DND-41 (cell line): ENCODE measurements around the gene THY1.
"Not testable (repeated sequence)": the region's sequence is repeated elsewhere in the genome, so short reads cannot be mapped to it uniquely, and the experiment has no call there.

Experiments
- ATAC-seq: fragments of 200-7000 bp; cut with Tn5 transposase; 3 replicates; pipeline ENCODE4 v1.9.1; 2021; ENCODE audit warnings: low read depth; ENCODE audit not compliant: insufficient read depth
- DNase-seq: peaks from one replicate; pipeline ENCODE4 v3.0.0-alpha.2; 2020
- H2AFZ ChIP-seq: 2 replicates; pipeline ENCODE4 v1.6.0; 2012; ENCODE audit warnings: low read depth, low read length
- H3K27ac ChIP-seq: 2 replicates; pipeline ENCODE4 v1.5.1; 2012; ENCODE audit warnings: low read length, inconsistent platforms
- H3K27me3 ChIP-seq: fragments of 200-600 bp; sonication (generic); 2 replicates; pipeline ENCODE4 v1.6.0; 2012; ENCODE audit warnings: low read length, mild to moderate bottlenecking, inconsistent platforms; ENCODE audit not compliant: insufficient read depth, poor library complexity
- H3K36me3 ChIP-seq: 2 replicates; pipeline ENCODE4 v1.5.1; 2012; ENCODE audit warnings: low read length, inconsistent platforms; ENCODE audit not compliant: insufficient read depth
- H3K4me1 ChIP-seq: 2 replicates; pipeline ENCODE4 v1.5.1; 2012; ENCODE audit warnings: mild to moderate bottlenecking, low read length; ENCODE audit not compliant: insufficient read depth
- H3K4me2 ChIP-seq: 2 replicates; pipeline ENCODE4 v1.6.0; 2012; ENCODE audit warnings: mild to moderate bottlenecking, moderate library complexity, low read length, inconsistent platforms; ENCODE audit not compliant: insufficient read depth
- H3K4me3 ChIP-seq, 2 experiments: fragments of 200-600 bp in 1 of 2; shearing (Covaris generic) in 1 of 2; 2 replicates each; pipeline ENCODE4 v1.5.1; 2012 to 2016; ENCODE audit warnings: inconsistent platforms in 2 of 2, low read length in 2 of 2, mild to moderate bottlenecking in 2 of 2, low read depth in 1 of 2, moderate library complexity in 1 of 2
- H3K79me2 ChIP-seq: 2 replicates; pipeline ENCODE4 v1.6.0; 2012; ENCODE audit warnings: low read length, inconsistent platforms; ENCODE audit not compliant: insufficient read depth
- H3K9ac ChIP-seq: 2 replicates; pipeline ENCODE4 v1.6.0; 2012; ENCODE audit warnings: low read depth, mild to moderate bottlenecking, inconsistent platforms, low read length, moderate library complexity
- H3K9me3 ChIP-seq: 2 replicates; pipeline ENCODE4 v1.5.1; 2012; ENCODE audit warnings: low read length, moderate library complexity, mild to moderate bottlenecking, inconsistent platforms; ENCODE audit not compliant: insufficient read depth, severe bottlenecking
- H4K20me1 ChIP-seq: 2 replicates; pipeline ENCODE4 v1.6.0; 2012; ENCODE audit warnings: low read length; ENCODE audit not compliant: insufficient read depth
- CTCF ChIP-seq: IDR thresholded peaks from 2 replicates; pipeline ENCODE4 v1.5.1; 2012; ENCODE audit warnings: borderline replicate concordance, low read length, moderate library complexity, mild to moderate bottlenecking; ENCODE audit not compliant: poor library complexity, severe bottlenecking; ENCODE audit errors: extremely low read depth
- EZH2 ChIP-seq: IDR thresholded peaks from 3 replicates; pipeline ENCODE4 v1.6.1; 2012; ENCODE audit warnings: borderline replicate concordance, low read depth, mild to moderate bottlenecking, moderate library complexity, low read length, inconsistent platforms; ENCODE audit not compliant: severe bottlenecking

THY1 gene

GRCh38 chr11:119389611-119390254, 33.2 kb downstream of the THY1 start:
- H3K9ac ChIP-seq = no peak overlapping the region
- H3K4me1 ChIP-seq = no peaks in the 10 kb centered on the region
- H3K27me3 ChIP-seq = no peaks in the 10 kb centered on the region
- TF ChIP-seq EZH2 (no peak), CTCF (peak; percentile 54)
- H3K27ac ChIP-seq = no peak overlapping the region
- ATAC-seq (peak; percentile 40; the same call in 1 of the 3 replicates), DNase-seq (peak; percentile 24)
- no peaks in the 10 kb centered on the region for H3K79me2 ChIP-seq
- H3K4me2 ChIP-seq = no peak overlapping the region
- H2AFZ ChIP-seq = no peak overlapping the region
- no peaks in the 10 kb centered on the region for H3K36me3 ChIP-seq
- no peak overlapping the region for H3K4me3 ChIP-seq
- no peaks in the 10 kb centered on the region for H4K20me1 ChIP-seq
- no peaks in the 10 kb centered on the region for H3K9me3 ChIP-seq

GRCh38 chr11:119388103-119388502, 34.9 kb downstream of the THY1 start:
- Histone ChIP-seq H3K4me3 (no peak overlapping the region), H3K36me3 (no peaks in the 10 kb centered on the region), H3K4me2 (no peak overlapping the region), H2AFZ (no peak overlapping the region), H3K9ac (no peak overlapping the region), H3K27me3 (no peaks in the 10 kb centered on the region), H3K27ac (no peak overlapping the region), H3K4me1 (no peaks in the 10 kb centered on the region), H4K20me1 (no peaks in the 10 kb centered on the region), H3K79me2 (no peaks in the 10 kb centered on the region), H3K9me3 (no peaks in the 10 kb centered on the region)
- DNase-seq (no peak), ATAC-seq (no peak)
- no peak for TF ChIP-seq CTCF
- no peak for TF ChIP-seq EZH2

GRCh38 chr11:119384332-119384731, 38.6 kb downstream of the THY1 start:
- Histone ChIP-seq H3K36me3 (no peaks in the 10 kb centered on the region), H3K27me3 (peaks cover 17% of the 10 kb centered on the region), H3K9ac (no peak overlapping the region), H3K4me2 (no peak overlapping the region), H3K27ac (no peak overlapping the region), H4K20me1 (no peaks in the 10 kb centered on the region), H3K9me3 (no peaks in the 10 kb centered on the region), H3K79me2 (no peaks in the 10 kb centered on the region), H2AFZ (no peak overlapping the region), H3K4me1 (peaks cover 19% of the 10 kb centered on the region), H3K4me3 (no peak overlapping the region)
- no peak for DNase-seq
- no peak for ATAC-seq
- TF ChIP-seq EZH2 = no peak
- no peak for TF ChIP-seq CTCF

- not testable (repeated sequence) for DNase-seq, H3K36me3 ChIP-seq, H3K4me2 ChIP-seq, H4K20me1 ChIP-seq, ATAC-seq, H3K9me3 ChIP-seq, H3K9ac ChIP-seq, H3K4me3 ChIP-seq, H2AFZ ChIP-seq, H3K27ac ChIP-seq, H3K79me2 ChIP-seq
- Histone ChIP-seq H3K27me3 (peaks cover 19% of the 10 kb centered on the region), H3K4me1 (peaks cover 19% of the 10 kb centered on the region)
Observed at GRCh38 chr11:119382513-119382912, 40.5 kb downstream of the THY1 start.
